H9 (cell line): ENCODE data around the gene PCBP4. TPM values are rescaled to one million over a fixed set of nuclear protein-coding genes. Genes with fewer than 3 reads are reported as not detected.

Source experiments
- DNase-seq: peaks from one replicate; pipeline ENCODE4 v3.0.0-alpha.2; 2017
- H2AFZ ChIP-seq: one replicate; pipeline ENCODE4 v1.6.1; 2013; ENCODE audit warnings: mild to moderate bottlenecking, low read length, control low read depth, moderate library complexity
- H2AK5ac ChIP-seq: 2 replicates; pipeline ENCODE4 v1.6.1; 2013; ENCODE audit warnings: low read length, control low read depth, mixed read lengths; ENCODE audit not compliant: insufficient read length
- H2BK120ac ChIP-seq: one replicate; pipeline ENCODE4 v1.6.1; 2013; ENCODE audit warnings: low read depth, mild to moderate bottlenecking, low read length, control low read depth, inconsistent platforms; ENCODE audit not compliant: poor library complexity, severe bottlenecking
- H2BK12ac ChIP-seq: 2 replicates; pipeline ENCODE4 v1.6.1; 2013; ENCODE audit warnings: low read length, control low read depth, mixed read lengths, low read depth; ENCODE audit not compliant: insufficient read length
- H2BK15ac ChIP-seq: 2 replicates; pipeline ENCODE4 v1.6.1; 2013; ENCODE audit warnings: low read depth, low read length, control low read depth
- H2BK20ac ChIP-seq: one replicate; pipeline ENCODE4 v1.6.1; 2013; ENCODE audit warnings: low read depth, mild to moderate bottlenecking, low read length, control low read depth, inconsistent platforms; ENCODE audit not compliant: poor library complexity, severe bottlenecking
- H2BK5ac ChIP-seq: 2 replicates; pipeline ENCODE4 v1.6.1; 2013; ENCODE audit warnings: low read length, control low read depth, mixed read lengths; ENCODE audit not compliant: insufficient read length
- H3K14ac ChIP-seq: 2 replicates; pipeline ENCODE4 v1.6.1; 2013; ENCODE audit warnings: low read length, control low read depth; ENCODE audit not compliant: insufficient read depth
- H3K18ac ChIP-seq: 2 replicates; pipeline ENCODE4 v1.6.1; 2013; ENCODE audit warnings: low read depth, mild to moderate bottlenecking, mixed read lengths, low read length, control low read depth; ENCODE audit not compliant: insufficient read length
- H3K23ac ChIP-seq: 2 replicates; pipeline ENCODE4 v1.6.1; 2013; ENCODE audit warnings: low read length, control low read depth, mixed read lengths, low read depth; ENCODE audit not compliant: insufficient read length
- H3K23me2 ChIP-seq: 2 replicates; pipeline ENCODE4 v1.6.1; 2013; ENCODE audit warnings: low read depth, mild to moderate bottlenecking, mixed read lengths, low read length, control low read depth; ENCODE audit not compliant: insufficient read length, poor library complexity, severe bottlenecking
- H3K27ac ChIP-seq: 2 replicates; pipeline ENCODE4 v1.5.1; 2013; ENCODE audit warnings: low read length, control low read depth, mixed read lengths, low read depth; ENCODE audit not compliant: insufficient read length
- H3K27me3 ChIP-seq: 2 replicates; pipeline ENCODE4 v1.6.1; 2013; ENCODE audit warnings: low read length, control low read depth, inconsistent platforms; ENCODE audit not compliant: insufficient read depth
- H3K4ac ChIP-seq: 2 replicates; pipeline ENCODE4 v1.6.1; 2013; ENCODE audit warnings: low read depth, mild to moderate bottlenecking, control low read depth, inconsistent platforms, low read length, moderate library complexity
- H3K4me1 ChIP-seq: 2 replicates; pipeline ENCODE4 v1.6.1; 2013; ENCODE audit warnings: low read length, control low read depth, inconsistent platforms; ENCODE audit not compliant: insufficient read depth
- H3K4me2 ChIP-seq: 2 replicates; pipeline ENCODE4 v1.6.1; 2013; ENCODE audit warnings: low read length, control low read depth, mixed read lengths; ENCODE audit not compliant: insufficient read length, insufficient read depth
- H3K56ac ChIP-seq: 2 replicates; pipeline ENCODE4 v1.6.1; 2013; ENCODE audit warnings: low read depth, mild to moderate bottlenecking, mixed read lengths, low read length, control low read depth; ENCODE audit not compliant: insufficient read length
- H3K79me1 ChIP-seq: 2 replicates; pipeline ENCODE4 v1.6.1; 2013; ENCODE audit warnings: low read depth, mild to moderate bottlenecking, moderate library complexity, low read length, control low read depth, inconsistent platforms; ENCODE audit not compliant: insufficient read depth, poor library complexity, severe bottlenecking
- H3K79me2 ChIP-seq: 2 replicates; pipeline ENCODE4 v1.6.1; 2013; ENCODE audit warnings: low read length, control low read depth, inconsistent platforms; ENCODE audit not compliant: insufficient read depth
- H3K9ac ChIP-seq: 2 replicates; pipeline ENCODE4 v1.6.1; 2013; ENCODE audit warnings: low read length, control low read depth, mixed read lengths; ENCODE audit not compliant: insufficient read length; ENCODE audit errors: extremely low read depth
- H3K9me3 ChIP-seq: one replicate; pipeline ENCODE4 v1.6.1; 2013; ENCODE audit warnings: low read depth, low read length, inconsistent platforms; ENCODE audit not compliant: control insufficient read depth
- H3T11ph ChIP-seq: one replicate; pipeline ENCODE4 v1.6.1; 2013; ENCODE audit warnings: mild to moderate bottlenecking, low read length, control low read depth, inconsistent platforms
- H4K20me1 ChIP-seq: one replicate; pipeline ENCODE4 v1.6.1; 2013; ENCODE audit not compliant: control insufficient read depth, insufficient read length, insufficient read depth
- H4K5ac ChIP-seq: 2 replicates; pipeline ENCODE4 v1.6.1; 2013; ENCODE audit warnings: low read depth, mild to moderate bottlenecking, mixed read lengths, low read length, control low read depth; ENCODE audit not compliant: insufficient read length
- H4K8ac ChIP-seq: replicated peaks from 2 replicates; pipeline ENCODE4 v1.6.1; 2013; ENCODE audit warnings: low read length, control low read depth, mixed read lengths, low read depth; ENCODE audit not compliant: insufficient read length
- H4K91ac ChIP-seq: 2 replicates; pipeline ENCODE4 v1.6.1; 2013; ENCODE audit warnings: low read depth, mild to moderate bottlenecking, moderate library complexity, mixed read lengths, low read length, control low read depth; ENCODE audit not compliant: insufficient read length
- H3K27ac Mint-ChIP-seq, 3 experiments: 2 replicates in 2 of 3; 3 replicates in 1 of 3; pipeline ENCODE4 v1.8.0; 2020 to 2021; ENCODE audit warnings: mixed read lengths in 3 of 3, mild to moderate bottlenecking in 1 of 3, moderate library complexity in 1 of 3
- H3K27me3 Mint-ChIP-seq: 2 replicates; pipeline ENCODE4 v1.8.0; 2021; ENCODE audit warnings: low read depth, mild to moderate bottlenecking, moderate library complexity, mixed read lengths
- H3K36me3 Mint-ChIP-seq, 3 experiments: 2 replicates in 2 of 3; 3 replicates in 1 of 3; pipeline ENCODE4 v1.8.0; 2020 to 2021; ENCODE audit warnings: low read depth in 3 of 3, mixed read lengths in 3 of 3; ENCODE audit not compliant: insufficient read depth in 1 of 3
- H3K4me1 Mint-ChIP-seq, 2 experiments: 2 replicates each; pipeline ENCODE4 v1.8.0; 2020; ENCODE audit warnings: mixed read lengths in 2 of 2
- H3K4me3 Mint-ChIP-seq, 2 experiments: 2 replicates in 1 of 2; 3 replicates in 1 of 2; pipeline ENCODE4 v1.8.0; 2020 to 2021; ENCODE audit warnings: mild to moderate bottlenecking in 2 of 2, mixed read lengths in 2 of 2, moderate library complexity in 1 of 2
- H3K9me3 Mint-ChIP-seq, 2 experiments: 2 replicates in 1 of 2; 3 replicates in 1 of 2; pipeline ENCODE4 v1.8.0; 2020; ENCODE audit warnings: mild to moderate bottlenecking in 2 of 2, mixed read lengths in 2 of 2, moderate library complexity in 1 of 2
- CTCF ChIP-seq: fragments of 200-600 bp; sonication (generic); conservative IDR thresholded peaks from 3 replicates; pipeline ENCODE4 v1.8.0; 2021; ENCODE audit warnings: antibody characterized with exemption, mild to moderate bottlenecking
- total RNA-seq: library from RNA; stranded (reverse); gene quantifications from 2 replicates; pipeline ENCODE4 v1.2.1, GENCODE V29; 2021

PCBP4 gene
- total RNA-seq, 1 experiment from 2014 or later, result 24.6 TPM

GRCh38 chr3:52010431-52010830 is 43.2 kb upstream of the PCBP4 start:
- no peaks in the 10 kb centered on the region for H3K79me1 ChIP-seq
- no peak overlapping the region for H4K91ac ChIP-seq
- H2BK5ac ChIP-seq, result no peak overlapping the region
- no peak overlapping the region for H2AK5ac ChIP-seq
- no peaks in the 10 kb centered on the region for H4K20me1 ChIP-seq
- H3K9me3 ChIP-seq, result no peaks in the 10 kb centered on the region
- Mint-ChIP-seq H3K9me3 (no peaks in the 10 kb centered on the region), H3K27ac (no peak overlapping the region), H3K4me3 (no peak overlapping the region), H3K36me3 (no peaks in the 10 kb centered on the region), H3K4me1 (peaks cover 18 to 25% of the 10 kb centered on the region in 2 experiments), H3K27me3 (peaks cover 2% of the 10 kb centered on the region)
- H3K23ac ChIP-seq, result no peak overlapping the region
- H3K4ac ChIP-seq, result no peak overlapping the region
- no peak for TF ChIP-seq CTCF
- H3K9ac ChIP-seq, result no peak overlapping the region
- H4K5ac ChIP-seq, result no peak overlapping the region
- no peak overlapping the region for H3K27ac ChIP-seq
- no peak overlapping the region for H3K14ac ChIP-seq
- H2BK20ac ChIP-seq, result no peak overlapping the region
- no peak for DNase-seq
- H2BK12ac ChIP-seq, result no peak overlapping the region
- H3K4me2 ChIP-seq, result no peak overlapping the region
- no peak overlapping the region for H3K18ac ChIP-seq
- H3T11ph ChIP-seq, result no peak overlapping the region
- no peaks in the 10 kb centered on the region for H3K79me2 ChIP-seq
- no peaks in the 10 kb centered on the region for H3K23me2 ChIP-seq
- no peaks in the 10 kb centered on the region for H3K27me3 ChIP-seq
- no peak overlapping the region for H4K8ac ChIP-seq
- H2AFZ ChIP-seq, result no peak overlapping the region
- no peak overlapping the region for H2BK15ac ChIP-seq
- peaks cover 9% of the 10 kb centered on the region; the same call in 1 of the 2 replicates for H3K4me1 ChIP-seq
- no peak overlapping the region for H2BK120ac ChIP-seq
- no peak overlapping the region for H3K56ac ChIP-seq
